Measurements from ENCODE around the gene AGER.

DNA sequence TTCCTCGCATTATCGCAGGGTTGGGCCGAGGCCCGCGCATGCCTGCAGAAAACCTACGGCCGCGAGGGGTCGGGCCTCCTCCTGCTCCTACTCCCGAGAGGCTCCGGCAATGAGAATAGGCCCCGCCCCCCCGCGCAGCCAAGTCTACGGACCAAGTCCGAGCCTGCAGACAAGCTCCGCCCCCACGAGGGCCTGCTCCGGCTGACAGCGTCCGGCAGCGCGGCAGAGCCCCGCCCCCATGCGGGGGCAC, 11.5 kb upstream of the AGER start:
- no peak for TF ChIP-seq POLR2AphosphoS5 (IDR thresholded peaks at IDR 0.05)
- TF ChIP-seq, protein P1, sequence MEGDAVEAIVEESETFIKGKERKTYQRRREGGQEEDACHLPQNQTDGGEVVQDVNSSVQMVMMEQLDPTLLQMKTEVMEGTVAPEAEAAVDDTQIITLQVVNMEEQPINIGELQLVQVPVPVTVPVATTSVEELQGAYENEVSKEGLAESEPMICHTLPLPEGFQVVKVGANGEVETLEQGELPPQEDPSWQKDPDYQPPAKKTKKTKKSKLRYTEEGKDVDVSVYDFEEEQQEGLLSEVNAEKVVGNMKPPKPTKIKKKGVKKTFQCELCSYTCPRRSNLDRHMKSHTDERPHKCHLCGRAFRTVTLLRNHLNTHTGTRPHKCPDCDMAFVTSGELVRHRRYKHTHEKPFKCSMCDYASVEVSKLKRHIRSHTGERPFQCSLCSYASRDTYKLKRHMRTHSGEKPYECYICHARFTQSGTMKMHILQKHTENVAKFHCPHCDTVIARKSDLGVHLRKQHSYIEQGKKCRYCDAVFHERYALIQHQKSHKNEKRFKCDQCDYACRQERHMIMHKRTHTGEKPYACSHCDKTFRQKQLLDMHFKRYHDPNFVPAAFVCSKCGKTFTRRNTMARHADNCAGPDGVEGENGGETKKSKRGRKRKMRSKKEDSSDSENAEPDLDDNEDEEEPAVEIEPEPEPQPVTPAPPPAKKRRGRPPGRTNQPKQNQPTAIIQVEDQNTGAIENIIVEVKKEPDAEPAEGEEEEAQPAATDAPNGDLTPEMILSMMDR (IDR thresholded peaks at IDR 0.05; ENCODE audit: poor library complexity, severe bottlenecking): peak; percentile 48
- no peak for TF ChIP-seq TAF1 (IDR thresholded peaks at IDR 0.05; ENCODE audit: low read depth)
- no peak for TF ChIP-seq MXI1 (conservative IDR thresholded peaks at IDR 0.05; ENCODE audit: poor library complexity, severe bottlenecking)
- no peak for TF ChIP-seq EP300 (conservative IDR thresholded peaks at IDR 0.05; ENCODE audit: poor library complexity, severe bottlenecking)

Measured in neural cell (in vitro differentiated cells).